Prostate gland (tissue), 2 donors: ENCODE results near the gene GATC. TPM values are rescaled to one million over a fixed set of nuclear protein-coding genes. Genes with fewer than 3 reads are reported as not detected.

Source experiments
- DNase-seq: peaks from one replicate; pipeline ENCODE4 v3.0.0-alpha.2; 2019; ENCODE audit warnings: low spot score
- H3K27ac ChIP-seq, 2 donors: fragments of 200-600 bp; sonication (generic); 2 replicates each; pipeline ENCODE4 v1.5.1; 2017 to 2019
- H3K27me3 ChIP-seq: fragments of 200-600 bp; sonication (generic); replicated peaks from 2 replicates; pipeline ENCODE4 v1.5.1; 2019; ENCODE audit not compliant: insufficient read depth
- H3K36me3 ChIP-seq, 2 donors: fragments of 200-600 bp; sonication (generic); 1 replicate in 1 of 2; 2 replicates in 1 of 2; pipeline versions ENCODE4 v1.5.1 to v1.8.1; 2017 to 2019
- H3K4me1 ChIP-seq: fragments of 200-600 bp; sonication (generic); replicated peaks from 2 replicates; pipeline ENCODE4 v1.5.1; 2019
- H3K4me3 ChIP-seq, 2 donors: fragments of 200-600 bp; sonication (generic); 2 replicates each; pipeline ENCODE4 v1.5.1; 2017 to 2019
- H3K9me3 ChIP-seq: fragments of 200-600 bp; sonication (generic); 2 replicates; pipeline ENCODE4 v1.5.1; 2017
- POLR2A ChIP-seq: fragments of 450-650 bp; IDR thresholded peaks from one replicate; pipeline ENCODE4 v1.6.1; 2016; ENCODE audit warnings: antibody characterized with exemption, mild to moderate bottlenecking
- POLR2AphosphoS5 ChIP-seq: sonication (generic); formaldehyde crosslinking; IDR thresholded peaks from one replicate; pipeline ENCODE4 v1.6.1; 2017; ENCODE audit warnings: antibody characterized with exemption
- WGBS: methylation state at CpG from one replicate; pipeline ENCODE4 v1.1.5; 2018; 5-methylcytosine and 5-hydroxymethylcytosine counted together
- intact Hi-C: fragments of 100-400 bp; cut with DNase I; formaldehyde crosslinking; loops from one replicate; pipeline ENCODE4 v1.14.2; 2022
- total RNA-seq, 2 donors: library from RNA; depleted of rRNA; stranded (reverse); fragments of >200 nt; gene quantifications; one replicate each; pipeline ENCODE4 v1.1.0, GENCODE V29; 2016
- TF ChIP-seq, protein P1 (sequence below), 4 experiments: fragments of 200-600 bp in 2 of 4; fragments of 450-650 bp in 2 of 4; sonication (generic) in 2 of 4; IDR thresholded peaks; 1 replicate in 3 of 4; 2 replicates in 1 of 4; pipeline ENCODE4 v1.5.1; 2016 to 2019; ENCODE audit warnings: antibody characterized with exemption in 4 of 4, mild to moderate bottlenecking in 2 of 4, moderate library complexity in 2 of 4

Gene GATC
- total RNA-seq, 2 donors from 2014 or later = 19.3 to 30.1 TPM

DNA sequence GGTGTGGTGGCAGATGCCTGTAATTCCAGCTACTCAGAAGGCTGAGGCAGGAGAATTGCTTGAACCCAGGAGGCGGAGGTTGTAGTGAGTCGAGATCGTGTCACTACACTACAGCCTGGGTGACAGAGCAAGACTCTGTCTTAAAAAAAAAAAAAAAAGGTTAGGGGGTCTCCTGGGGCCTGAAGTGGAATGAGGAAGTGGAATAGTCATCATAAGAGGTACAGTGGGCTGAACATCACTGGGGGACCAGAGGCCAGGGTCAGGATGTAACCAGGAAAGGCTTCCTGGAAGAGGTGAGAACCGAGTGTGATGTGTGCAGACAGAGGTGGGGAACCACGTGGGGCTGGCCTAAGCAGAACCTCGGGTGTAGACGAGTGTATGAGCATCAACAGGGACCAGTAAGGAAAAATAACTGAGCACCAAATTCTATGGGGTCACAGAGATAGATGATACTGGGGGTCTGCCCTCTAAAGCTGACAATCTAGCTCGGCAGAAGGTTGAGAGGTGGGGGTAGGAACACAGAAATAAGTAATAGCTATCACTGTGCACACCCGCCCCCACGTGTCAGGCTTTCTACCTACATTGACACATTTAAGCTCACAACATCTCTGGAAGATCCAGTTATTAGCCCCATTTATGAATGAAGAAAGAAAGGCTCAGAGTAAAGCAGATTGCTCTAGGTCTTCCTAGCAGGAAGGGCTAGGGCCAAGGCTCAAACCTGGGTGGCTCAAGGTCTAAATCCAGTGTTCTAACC, 13.3 kb upstream of the GATC start:
- Histone ChIP-seq H3K27ac (no peak overlapping the region), H3K4me3 (no peak overlapping the region), H3K36me3 (no peaks in the 10 kb centered on the region), H3K27me3 (no peaks in the 10 kb centered on the region), H3K4me1 (no peaks in the 10 kb centered on the region), H3K9me3 (no peaks in the 10 kb centered on the region)
- no peak for DNase-seq
- WGBS = 63% methylated on average over 10 of the region's 10 CpGs
- intact Hi-C loops = no loop called here
- TF ChIP-seq, protein P1, sequence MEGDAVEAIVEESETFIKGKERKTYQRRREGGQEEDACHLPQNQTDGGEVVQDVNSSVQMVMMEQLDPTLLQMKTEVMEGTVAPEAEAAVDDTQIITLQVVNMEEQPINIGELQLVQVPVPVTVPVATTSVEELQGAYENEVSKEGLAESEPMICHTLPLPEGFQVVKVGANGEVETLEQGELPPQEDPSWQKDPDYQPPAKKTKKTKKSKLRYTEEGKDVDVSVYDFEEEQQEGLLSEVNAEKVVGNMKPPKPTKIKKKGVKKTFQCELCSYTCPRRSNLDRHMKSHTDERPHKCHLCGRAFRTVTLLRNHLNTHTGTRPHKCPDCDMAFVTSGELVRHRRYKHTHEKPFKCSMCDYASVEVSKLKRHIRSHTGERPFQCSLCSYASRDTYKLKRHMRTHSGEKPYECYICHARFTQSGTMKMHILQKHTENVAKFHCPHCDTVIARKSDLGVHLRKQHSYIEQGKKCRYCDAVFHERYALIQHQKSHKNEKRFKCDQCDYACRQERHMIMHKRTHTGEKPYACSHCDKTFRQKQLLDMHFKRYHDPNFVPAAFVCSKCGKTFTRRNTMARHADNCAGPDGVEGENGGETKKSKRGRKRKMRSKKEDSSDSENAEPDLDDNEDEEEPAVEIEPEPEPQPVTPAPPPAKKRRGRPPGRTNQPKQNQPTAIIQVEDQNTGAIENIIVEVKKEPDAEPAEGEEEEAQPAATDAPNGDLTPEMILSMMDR (IDR thresholded peaks at IDR 0.05) = no peak
- TF ChIP-seq POLR2AphosphoS5 = no peak
- no peak for TF ChIP-seq POLR2A

DNA sequence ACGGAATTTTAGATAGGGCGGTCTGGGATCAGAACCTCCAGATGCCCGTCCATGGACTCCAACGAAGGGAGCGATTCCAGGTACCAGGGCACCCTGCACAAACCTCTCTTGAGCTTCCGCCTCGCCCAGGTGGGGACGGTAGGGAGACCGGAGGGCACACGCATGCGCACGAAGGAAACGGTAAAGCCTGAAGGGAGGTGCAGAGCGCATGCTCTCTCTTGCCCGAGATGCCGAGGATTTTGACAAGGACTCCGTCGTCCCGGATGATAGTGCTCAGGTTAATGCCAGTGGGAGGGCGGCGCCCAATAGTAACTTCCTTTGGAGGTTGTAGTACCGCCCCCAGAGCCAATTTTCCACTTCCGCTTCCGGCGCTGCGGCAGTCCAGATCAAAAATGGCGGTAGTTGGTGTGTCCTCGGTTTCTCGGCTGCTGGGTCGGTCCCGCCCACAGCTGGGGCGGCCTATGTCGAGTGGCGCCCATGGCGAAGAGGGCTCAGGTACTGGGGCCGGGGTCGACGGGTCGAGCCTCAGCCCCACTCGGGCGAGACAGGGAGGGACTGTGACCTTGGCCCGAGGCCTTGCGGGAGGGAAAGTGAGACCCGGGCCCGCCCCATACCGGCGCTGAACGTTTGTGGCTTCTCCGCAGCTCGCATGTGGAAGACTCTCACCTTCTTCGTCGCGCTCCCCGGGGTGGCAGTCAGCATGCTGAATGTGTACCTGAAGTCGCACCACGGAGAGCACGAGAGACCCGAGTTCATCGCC, 8.3 kb upstream of the GATC start, which contains the start of gene COX6A1:
Gene COX6A1 (plus strand): TSS at position 379 of the 760 bp plus-strand sequence. CDS start 14 bp downstream, at position 393.
- intact Hi-C loops = no loop called here
- no peaks in the 10 kb centered on the region for H3K27me3 ChIP-seq
- no peaks in the 10 kb centered on the region for H3K4me1 ChIP-seq
- H3K36me3 ChIP-seq = peaks cover 0 to 2% of the 10 kb centered on the region in 2 donors
- peak within 1 kb of the TSS; percentile 63 to 87 for H3K4me3 ChIP-seq
- TF ChIP-seq POLR2AphosphoS5 (peak; percentile 97), POLR2A (peak; percentile 31)
- TF ChIP-seq, protein P1 (IDR thresholded peaks at IDR 0.05) = peak in 1 of 4 experiments; percentile 36
- H3K9me3 ChIP-seq = no peaks in the 10 kb centered on the region
- peak within 1 kb of the TSS; percentile 75 to 76 for H3K27ac ChIP-seq
- DNase-seq = peak; percentile 98
- WGBS = under 1% methylated on average over 59 of the region's 59 CpGs

DNA sequence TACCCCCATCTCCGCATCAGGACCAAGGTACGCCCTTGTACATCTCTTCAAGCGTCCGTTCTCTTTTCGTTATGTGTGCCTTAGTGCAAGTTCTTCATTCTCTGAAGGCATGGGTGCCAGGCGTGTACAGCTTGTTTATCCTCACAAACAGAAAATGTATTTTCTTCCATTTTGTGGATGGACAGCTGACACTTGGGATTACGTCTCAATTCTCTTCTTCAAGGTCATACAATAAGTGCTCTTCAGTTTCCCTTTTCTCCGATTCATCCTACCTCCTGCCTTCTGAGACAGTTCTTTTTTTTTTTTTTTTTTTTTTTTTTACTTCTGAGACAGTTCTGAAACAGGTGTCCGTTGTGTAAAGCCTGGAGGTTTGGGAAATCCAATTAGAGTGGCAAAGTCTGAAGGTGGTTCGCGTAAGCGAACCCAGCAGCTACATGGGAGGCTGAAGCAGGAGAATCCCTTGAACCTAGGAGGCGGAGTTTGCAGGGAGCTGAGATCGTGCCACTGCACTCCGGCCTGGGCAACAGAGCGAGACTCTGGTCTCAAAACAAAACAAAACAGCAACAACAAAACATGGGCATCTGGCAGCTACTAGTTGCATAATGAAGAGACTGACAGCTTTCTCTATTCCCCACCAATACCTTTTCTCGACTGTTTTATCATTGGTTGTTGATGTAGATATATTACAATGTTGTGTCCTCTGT, 7.6 kb upstream of the GATC start:
- WGBS = 31% methylated on average over 17 of the region's 17 CpGs
- intact Hi-C loops = no loop called here
- TF ChIP-seq POLR2A (no peak), POLR2AphosphoS5 (no peak)
- TF ChIP-seq, protein P1 (IDR thresholded peaks at IDR 0.05) = no peak
- no peaks in the 10 kb centered on the region for H3K27me3 ChIP-seq
- no peaks in the 10 kb centered on the region for H3K9me3 ChIP-seq
- peak overlapping the region; percentile 75 to 76 for H3K27ac ChIP-seq
- no peaks in the 10 kb centered on the region for H3K4me1 ChIP-seq
- peaks cover 0 to 2% of the 10 kb centered on the region in 2 donors for H3K36me3 ChIP-seq
- DNase-seq = no peak
- H3K4me3 ChIP-seq = peak overlapping the region; percentile 63 to 87

DNA sequence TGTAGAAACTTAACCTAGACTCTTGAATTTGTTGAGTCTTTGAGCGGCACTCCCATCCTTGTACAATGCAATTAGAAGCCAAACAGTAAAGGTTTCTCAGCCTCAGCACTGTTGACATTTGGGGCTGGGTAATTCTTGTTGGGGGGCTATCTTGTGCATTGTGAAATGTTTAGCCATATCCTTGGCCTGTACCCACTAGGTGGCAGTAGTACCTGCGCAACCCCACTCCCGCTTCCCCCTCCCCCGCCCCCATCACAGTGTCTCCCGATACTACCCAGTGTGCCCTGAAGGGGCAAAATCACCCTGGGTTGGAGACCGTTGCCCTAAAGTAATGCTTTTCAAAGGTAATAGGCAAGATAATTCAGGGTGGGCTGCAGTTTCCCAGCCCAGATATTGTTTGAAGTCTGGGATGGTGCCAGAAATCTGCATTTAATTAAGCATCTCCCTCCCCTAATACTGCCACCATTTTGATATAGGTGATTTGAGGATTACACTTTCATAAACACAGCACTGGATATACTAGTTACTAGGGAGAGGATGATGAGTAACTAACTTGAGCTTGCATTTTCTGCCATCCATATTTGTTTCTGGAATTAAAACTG, 6.5 kb upstream of the GATC start:
- intact Hi-C loops = loop anchor here (10.0 kb wide), 1 partner anchor 205 kb away; the partner anchor contains the start of gene CABP1
- Histone ChIP-seq H3K9me3 (no peaks in the 10 kb centered on the region), H3K4me3 (no peak overlapping the region), H3K27me3 (no peaks in the 10 kb centered on the region), H3K4me1 (no peaks in the 10 kb centered on the region), H3K36me3 (peaks cover 0 to 2% of the 10 kb centered on the region in 2 donors), H3K27ac (no peak overlapping the region)
- peak; percentile 30 for DNase-seq
- 13% methylated on average over 6 of the region's 6 CpGs for WGBS
- TF ChIP-seq, protein P1 (IDR thresholded peaks at IDR 0.05) = peak in 3 of 4 experiments; percentile 19 to 52 (median 20)
- no peak for TF ChIP-seq POLR2AphosphoS5
